WTC11 (cell line): ENCODE data around the gene KRT80. TPM values are rescaled to one million over a fixed set of nuclear protein-coding genes. Genes with fewer than 3 reads are reported as not detected.
"Not testable (repeated sequence)": the region's sequence is repeated elsewhere in the genome, so short reads cannot be mapped to it uniquely, and the experiment has no call there.

Source experiments
- ATAC-seq: fragments of 200-7000 bp; cut with Tn5 transposase; 2 replicates; pipeline ENCODE4 v1.10.0; 2021; ENCODE audit warnings: mild to moderate bottlenecking, moderate library complexity
- Bru-seq: library from RNA; stranded (reverse); fragments of 400-500 nt; gene quantifications from one replicate; lab custom pipeline; 2021; lab: Mats Ljungman, UMichigan
- CTCF ChIA-PET: fragments of 300-600 bp; sonication (Branson Sonifier 250); formaldehyde crosslinking; loops from one replicate; lab custom pipeline; 2021; ENCODE audit warnings: antibody characterized with exemption; lab: Charles Lee
- POLR2A ChIA-PET: fragments of 350-600 bp; sonication (Branson Sonifier 250); formaldehyde crosslinking; loops from one replicate; lab custom pipeline; 2021; ENCODE audit warnings: antibody characterized with exemption; lab: Charles Lee
- DNase-seq: peaks from one replicate; pipeline ENCODE4 v3.0.0; 2021; ENCODE audit warnings: low spot score
- H3K27ac Mint-ChIP-seq: 2 replicates; pipeline ENCODE4 v1.8.0; 2021; ENCODE audit warnings: mixed read lengths
- H3K27me3 Mint-ChIP-seq: 2 replicates; pipeline ENCODE4 v1.8.0; 2021; ENCODE audit warnings: low read depth, mild to moderate bottlenecking, moderate library complexity, mixed read lengths
- H3K36me3 Mint-ChIP-seq: 2 replicates; pipeline ENCODE4 v1.8.0; 2021; ENCODE audit warnings: mixed read lengths
- H3K4me1 Mint-ChIP-seq: 2 replicates; pipeline ENCODE4 v1.8.0; 2022; ENCODE audit warnings: mixed read lengths
- H3K4me3 Mint-ChIP-seq: 2 replicates; pipeline ENCODE4 v1.8.0; 2021; ENCODE audit warnings: mild to moderate bottlenecking, moderate library complexity, mixed read lengths
- H3K9me3 Mint-ChIP-seq: 2 replicates; pipeline ENCODE4 v1.8.0; 2021; ENCODE audit warnings: mixed read lengths
- FOXJ3 ChIP-seq: sonication (generic); formaldehyde crosslinking; IDR thresholded peaks from 2 replicates; pipeline ENCODE4 v1.9.0; 2021; ENCODE audit warnings: missing genetic modification reagents, mild to moderate bottlenecking, borderline replicate concordance
- HMGA2 ChIP-seq: fragments of 250-450 bp; sonication (Bioruptor Pico); IDR thresholded peaks from 2 replicates; pipeline ENCODE4 v1.4.0; 2021; ENCODE audit warnings: mild to moderate bottlenecking, moderate library complexity
- JAZF1 ChIP-seq: fragments of 250-450 bp; sonication (Bioruptor Pico); IDR thresholded peaks from 2 replicates; pipeline ENCODE4 v1.9.0; 2021; ENCODE audit warnings: moderate library complexity, mild to moderate bottlenecking, inconsistent platforms
- MXD4 ChIP-seq: fragments of 250-450 bp; sonication (Bioruptor Pico); IDR thresholded peaks from 2 replicates; pipeline ENCODE4 v1.8.0; 2021; ENCODE audit warnings: mild to moderate bottlenecking, moderate library complexity, borderline replicate concordance
- NFE2L1 ChIP-seq: sonication (generic); formaldehyde crosslinking; IDR thresholded peaks from 2 replicates; pipeline ENCODE4 v1.8.1; 2023; ENCODE audit warnings: missing genetic modification reagents
- NR1H2 ChIP-seq: sonication (generic); formaldehyde crosslinking; IDR thresholded peaks from 2 replicates; pipeline ENCODE4 v1.9.0; 2021; ENCODE audit warnings: mild to moderate bottlenecking, moderate library complexity, missing genetic modification reagents
- NR2C2 ChIP-seq: sonication (generic); formaldehyde crosslinking; IDR thresholded peaks from 2 replicates; pipeline ENCODE4 v1.8.0; 2022; ENCODE audit warnings: mild to moderate bottlenecking, missing genetic modification reagents
- OVOL2 ChIP-seq: fragments of 250-450 bp; sonication (Bioruptor Pico); IDR thresholded peaks from 2 replicates; pipeline ENCODE4 v1.9.0; 2021; ENCODE audit warnings: mild to moderate bottlenecking, borderline replicate concordance
- SP1 ChIP-seq: sonication (generic); formaldehyde crosslinking; conservative IDR thresholded peaks from 2 replicates; pipeline ENCODE4 v1.8.1; 2022; ENCODE audit warnings: missing genetic modification reagents
- TCF7 ChIP-seq: sonication (generic); formaldehyde crosslinking; IDR thresholded peaks from 2 replicates; pipeline ENCODE4 v1.8.0; 2022; ENCODE audit warnings: mild to moderate bottlenecking, low read depth, missing genetic modification reagents, moderate library complexity
- TEAD4 ChIP-seq: sonication (generic); formaldehyde crosslinking; IDR thresholded peaks from 2 replicates; pipeline ENCODE4 v1.8.0; 2022; ENCODE audit warnings: mild to moderate bottlenecking, missing genetic modification reagents
- TP53 ChIP-seq: sonication (generic); formaldehyde crosslinking; IDR thresholded peaks from 2 replicates; pipeline ENCODE4 v1.8.1; 2023; ENCODE audit warnings: mild to moderate bottlenecking, missing genetic modification reagents
- ZNF121 ChIP-seq: sonication (generic); formaldehyde crosslinking; IDR thresholded peaks from 2 replicates; pipeline ENCODE4 v1.8.0; 2023; ENCODE audit warnings: missing genetic modification reagents
- ZNF219 ChIP-seq: sonication (generic); formaldehyde crosslinking; IDR thresholded peaks from 2 replicates; pipeline ENCODE4 v1.8.0; 2023; ENCODE audit warnings: missing genetic modification reagents, mild to moderate bottlenecking, borderline replicate concordance
- ZNF416 ChIP-seq: fragments of 250-450 bp; sonication (Bioruptor Pico); IDR thresholded peaks from 2 replicates; pipeline ENCODE4 v1.9.0; 2021; ENCODE audit warnings: mild to moderate bottlenecking, inconsistent platforms
- long read RNA-seq, 3 experiments: library from RNA in 1 of 3; library from capped mRNA in 1 of 3; library from polyadenylated mRNA in 1 of 3; unstranded in 2 of 3; stranded (forward) in 1 of 3; transcript quantifications; one replicate each; pipeline ENCODE4 v2.0.0, GENCODE V29; 2021
- total RNA-seq: library from RNA; stranded (reverse); gene quantifications from 3 replicates; pipeline ENCODE4 v1.2.3, GENCODE V29; 2021
- TF ChIP-seq, protein P1 (sequence below): sonication (generic); formaldehyde crosslinking; IDR thresholded peaks from 2 replicates; pipeline ENCODE4 v1.8.1; 2023; ENCODE audit warnings: mild to moderate bottlenecking, missing genetic modification reagents
- TF ChIP-seq, protein P2 (sequence below): sonication (generic); formaldehyde crosslinking; IDR thresholded peaks from 2 replicates; pipeline ENCODE4 v1.8.1; 2022; ENCODE audit warnings: low read depth, missing genetic modification reagents, borderline replicate concordance

KRT80 gene
- total RNA-seq (0.09 to 0.11 TPM (median 0.11 TPM) in 3 replicates), Bru-seq, nascent RNA (percentile 6 among the genes with signal in this experiment)
- long read RNA-seq, experiment 1 = 0 reads
- long read RNA-seq, experiment 2 = 0 reads
- long read RNA-seq, experiment 3 = 0 reads

DNA sequence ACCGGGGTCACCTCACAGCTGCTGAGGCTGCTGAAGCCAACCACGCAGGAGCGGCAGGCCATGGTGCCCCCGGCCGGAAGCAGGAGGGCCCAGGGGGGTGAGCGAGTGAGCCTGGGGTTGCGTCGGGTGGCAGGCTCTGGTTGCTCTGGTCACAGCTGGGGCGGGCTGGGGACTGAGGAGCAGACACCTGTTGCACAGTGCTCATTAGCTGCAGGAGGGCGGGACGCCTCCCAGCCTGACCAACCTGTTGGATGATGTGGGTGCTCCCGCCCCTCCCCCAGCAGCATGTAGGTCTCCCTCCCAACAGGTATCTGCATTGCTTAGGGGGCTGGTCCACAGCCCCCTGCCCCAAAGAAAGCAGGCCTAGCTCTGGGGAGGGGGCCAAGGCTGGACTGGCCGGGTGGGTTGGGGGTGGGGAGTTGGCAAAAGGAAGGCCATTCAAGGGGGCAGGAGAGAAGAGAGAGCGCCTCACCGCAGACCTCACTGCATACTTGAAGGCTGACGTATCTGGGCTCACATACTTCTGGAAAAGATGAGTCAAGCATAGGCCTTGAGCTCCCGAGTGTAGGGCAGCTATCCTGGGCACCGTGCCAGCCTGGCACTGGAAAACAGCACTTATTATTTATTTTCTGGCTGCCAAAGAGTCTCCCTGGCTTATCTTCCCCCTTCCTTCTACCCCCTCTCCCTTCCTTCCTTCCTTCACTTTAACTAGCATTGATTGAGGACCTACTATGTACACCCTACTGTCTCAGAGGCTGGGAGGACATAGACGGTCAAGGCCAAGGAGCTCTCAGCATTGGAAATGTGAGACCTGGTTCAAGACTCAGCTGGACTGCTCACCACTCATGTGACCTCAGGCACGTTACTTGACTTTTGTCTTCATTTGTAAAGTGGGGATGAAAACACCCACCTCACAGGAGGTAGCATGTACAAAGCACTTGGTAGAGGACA lies at the start of gene KRT80:
Gene KRT80, minus strand, starts transcription at position 174 of the 951 bp plus-strand sequence. Its CDS starts 112 bp downstream, at position 62.
- POLR2A ChIA-PET = interaction anchor here (0.6 kb wide), 1 partner anchor 94 kb away, joined by 5 read pairs; no protein-coding TSS in a partner anchor
- ATAC-seq (no peak), DNase-seq (no peak)
- H3K27me3 Mint-ChIP-seq = no peaks in the 10 kb centered on the region
- H3K9me3 Mint-ChIP-seq = no peaks in the 10 kb centered on the region
- no peak within 1 kb of the TSS for H3K27ac Mint-ChIP-seq
- H3K36me3 Mint-ChIP-seq = no peaks in the 10 kb centered on the region
- no peak within 1 kb of the TSS for H3K4me3 Mint-ChIP-seq
- no peak for TF ChIP-seq TEAD4 (CRISPR knock-in tag)
- TF ChIP-seq ZNF219 (CRISPR knock-in tag) = no peak
- no peak for TF ChIP-seq SP1
- TF ChIP-seq, protein P1, sequence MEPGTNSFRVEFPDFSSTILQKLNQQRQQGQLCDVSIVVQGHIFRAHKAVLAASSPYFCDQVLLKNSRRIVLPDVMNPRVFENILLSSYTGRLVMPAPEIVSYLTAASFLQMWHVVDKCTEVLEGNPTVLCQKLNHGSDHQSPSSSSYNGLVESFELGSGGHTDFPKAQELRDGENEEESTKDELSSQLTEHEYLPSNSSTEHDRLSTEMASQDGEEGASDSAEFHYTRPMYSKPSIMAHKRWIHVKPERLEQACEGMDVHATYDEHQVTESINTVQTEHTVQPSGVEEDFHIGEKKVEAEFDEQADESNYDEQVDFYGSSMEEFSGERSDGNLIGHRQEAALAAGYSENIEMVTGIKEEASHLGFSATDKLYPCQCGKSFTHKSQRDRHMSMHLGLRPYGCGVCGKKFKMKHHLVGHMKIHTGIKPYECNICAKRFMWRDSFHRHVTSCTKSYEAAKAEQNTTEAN = no peak
- TF ChIP-seq ZNF416 (CRISPR knock-in tag) = no peak
- no peak for TF ChIP-seq JAZF1 (CRISPR knock-in tag)
- TF ChIP-seq NR1H2 (CRISPR knock-in tag) = no peak
- TF ChIP-seq, all 79 proteins: peak for 0
- peaks cover 11% of the 10 kb centered on the region for H3K4me1 Mint-ChIP-seq
- CTCF ChIA-PET = interaction anchor here (0.7 to 4.0 kb wide), 11 partner anchors 11 to 686 kb away, joined by 3 to 20 read pairs (median 4); no protein-coding TSS in a partner anchor

DNA sequence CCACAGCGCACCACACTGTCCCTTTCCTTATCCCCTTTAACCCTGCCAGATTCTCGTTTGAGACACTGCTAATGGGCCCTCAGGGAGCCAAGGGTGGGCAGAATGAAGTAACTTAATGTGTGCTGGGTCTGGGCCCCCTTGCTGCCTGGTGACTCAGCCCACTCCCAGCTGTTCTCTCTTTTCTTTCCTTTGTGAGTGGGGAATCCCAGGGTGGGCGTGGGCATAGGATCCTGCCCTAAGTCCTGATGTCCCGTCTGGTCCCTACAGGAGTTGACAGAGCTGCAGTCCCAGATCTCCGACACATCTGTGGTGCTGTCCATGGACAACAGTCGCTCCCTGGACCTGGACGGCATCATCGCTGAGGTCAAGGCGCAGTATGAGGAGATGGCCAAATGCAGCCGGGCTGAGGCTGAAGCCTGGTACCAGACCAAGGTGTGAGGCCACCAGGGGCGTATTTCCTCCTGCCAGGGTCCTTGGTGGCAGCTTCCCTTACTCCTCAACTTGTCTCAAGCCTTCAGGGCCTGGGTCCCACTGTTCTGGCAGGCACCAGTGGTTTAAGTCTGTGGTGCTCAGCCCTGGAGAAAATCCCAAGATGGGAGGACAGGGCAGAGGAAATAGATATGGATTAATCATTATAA lies 49.5 kb upstream of the KRT80 start:
- Mint-ChIP-seq H3K9me3 (no peaks in the 10 kb centered on the region), H3K27me3 (no peaks in the 10 kb centered on the region; the same call in 1 of the 2 replicates), H3K4me1 (peaks cover 41% of the 10 kb centered on the region)
- no peak for DNase-seq
- TF ChIP-seq NR2C2 (CRISPR knock-in tag) = no peak
- TF ChIP-seq NFE2L1 (CRISPR knock-in tag) = no peak
- no peak for TF ChIP-seq TP53 (CRISPR knock-in tag)
- TF ChIP-seq, protein P1 = no peak
- no peak for TF ChIP-seq FOXJ3 (CRISPR knock-in tag)
- no peak for TF ChIP-seq HMGA2 (CRISPR knock-in tag)
- TF ChIP-seq OVOL2 (CRISPR knock-in tag) = no peak
- no peak for TF ChIP-seq TCF7
- no peak for TF ChIP-seq MXD4
- TF ChIP-seq, protein P2, sequence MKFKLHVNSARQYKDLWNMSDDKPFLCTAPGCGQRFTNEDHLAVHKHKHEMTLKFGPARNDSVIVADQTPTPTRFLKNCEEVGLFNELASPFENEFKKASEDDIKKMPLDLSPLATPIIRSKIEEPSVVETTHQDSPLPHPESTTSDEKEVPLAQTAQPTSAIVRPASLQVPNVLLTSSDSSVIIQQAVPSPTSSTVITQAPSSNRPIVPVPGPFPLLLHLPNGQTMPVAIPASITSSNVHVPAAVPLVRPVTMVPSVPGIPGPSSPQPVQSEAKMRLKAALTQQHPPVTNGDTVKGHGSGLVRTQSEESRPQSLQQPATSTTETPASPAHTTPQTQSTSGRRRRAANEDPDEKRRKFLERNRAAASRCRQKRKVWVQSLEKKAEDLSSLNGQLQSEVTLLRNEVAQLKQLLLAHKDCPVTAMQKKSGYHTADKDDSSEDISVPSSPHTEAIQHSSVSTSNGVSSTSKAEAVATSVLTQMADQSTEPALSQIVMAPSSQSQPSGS (CRISPR knock-in tag) = no peak
- no peak for TF ChIP-seq ZNF121 (CRISPR knock-in tag)
- TF ChIP-seq, all 79 proteins: peak for 0
- Mint-ChIP-seq H3K4me3 (no peak overlapping the region), H3K27ac (no peak overlapping the region), H3K36me3 (no peaks in the 10 kb centered on the region)
- ChIA-PET POLR2A (no interaction called here), CTCF (interaction anchor here (0.6 to 6.3 kb wide), 7 partner anchors 9 to 624 kb away, joined by 3 to 48 read pairs (median 3); no protein-coding TSS in a partner anchor)
- no peak for ATAC-seq

DNA sequence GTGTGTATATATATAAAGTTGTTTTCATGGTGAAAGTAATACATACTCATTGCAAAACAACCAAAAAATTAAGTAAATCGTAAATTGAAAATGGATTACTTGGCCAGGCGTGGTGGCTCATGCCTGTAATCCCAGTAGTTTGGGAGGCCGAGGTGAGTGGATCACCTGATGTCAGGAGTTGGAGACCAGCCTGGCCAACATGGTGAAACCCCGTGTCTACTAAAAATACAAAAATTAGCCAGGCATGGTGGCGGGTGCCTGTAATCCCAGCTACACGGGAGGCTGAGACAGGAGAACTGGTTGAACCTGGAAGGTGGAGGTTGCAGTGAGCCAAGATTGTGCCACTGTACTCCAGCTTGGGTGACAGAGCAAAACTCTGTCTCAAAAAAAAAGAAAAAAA lies 48.4 kb upstream of the KRT80 start:
- DNase-seq, ATAC-seq, POLR2A ChIA-PET, H3K36me3 Mint-ChIP-seq, H3K27ac Mint-ChIP-seq, H3K9me3 Mint-ChIP-seq, H3K27me3 Mint-ChIP-seq, H3K4me3 Mint-ChIP-seq: not testable (repeated sequence)
- CTCF ChIA-PET = interaction anchor here (0.9 to 6.3 kb wide), 5 partner anchors 8 to 65 kb away, joined by 3 to 48 read pairs (median 3); no protein-coding TSS in a partner anchor
- peaks cover 37% of the 10 kb centered on the region for H3K4me1 Mint-ChIP-seq
